Esophagus squamous epithelium (tissue), 4 donors: ENCODE measurements around the gene ADK.

Experiments used
- POLR2A ChIP-seq, 4 donors: fragments of 450-650 bp; IDR thresholded peaks; one replicate each; pipeline ENCODE4 v1.6.1; 2017; ENCODE audit warnings: antibody characterized with exemption in 4 of 4, mild to moderate bottlenecking in 4 of 4, moderate library complexity in 3 of 4
- TF ChIP-seq, protein P1 (sequence below), 6 experiments: fragments of 450-650 bp in 4 of 6; fragments of 200-600 bp in 2 of 6; sonication (generic) in 2 of 6; IDR thresholded peaks; one replicate each; pipeline ENCODE4 v1.5.1; 2016 to 2019; ENCODE audit warnings: antibody characterized with exemption in 6 of 6, mild to moderate bottlenecking in 4 of 6, moderate library complexity in 4 of 6

DNA sequence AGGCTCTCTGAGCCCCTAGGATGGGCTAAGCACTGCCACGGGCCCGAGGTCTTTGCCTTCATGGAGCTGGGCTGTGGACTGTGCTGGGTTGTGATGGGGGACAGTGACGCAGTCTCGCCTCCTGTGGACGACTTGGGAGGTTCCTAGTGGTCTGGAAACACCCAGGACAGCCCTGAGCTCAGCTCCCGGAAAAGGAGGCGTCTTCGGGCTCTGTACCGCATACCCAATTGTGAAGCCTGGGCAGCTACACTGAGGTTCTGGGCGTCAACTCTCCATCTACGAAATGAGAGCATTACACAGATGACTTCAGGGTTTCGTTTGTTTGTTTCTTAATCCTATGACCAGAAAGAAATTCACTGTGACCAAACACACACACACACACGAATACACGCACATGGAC is 595.8 kb downstream of the ADK start:
- TF ChIP-seq, protein P1, sequence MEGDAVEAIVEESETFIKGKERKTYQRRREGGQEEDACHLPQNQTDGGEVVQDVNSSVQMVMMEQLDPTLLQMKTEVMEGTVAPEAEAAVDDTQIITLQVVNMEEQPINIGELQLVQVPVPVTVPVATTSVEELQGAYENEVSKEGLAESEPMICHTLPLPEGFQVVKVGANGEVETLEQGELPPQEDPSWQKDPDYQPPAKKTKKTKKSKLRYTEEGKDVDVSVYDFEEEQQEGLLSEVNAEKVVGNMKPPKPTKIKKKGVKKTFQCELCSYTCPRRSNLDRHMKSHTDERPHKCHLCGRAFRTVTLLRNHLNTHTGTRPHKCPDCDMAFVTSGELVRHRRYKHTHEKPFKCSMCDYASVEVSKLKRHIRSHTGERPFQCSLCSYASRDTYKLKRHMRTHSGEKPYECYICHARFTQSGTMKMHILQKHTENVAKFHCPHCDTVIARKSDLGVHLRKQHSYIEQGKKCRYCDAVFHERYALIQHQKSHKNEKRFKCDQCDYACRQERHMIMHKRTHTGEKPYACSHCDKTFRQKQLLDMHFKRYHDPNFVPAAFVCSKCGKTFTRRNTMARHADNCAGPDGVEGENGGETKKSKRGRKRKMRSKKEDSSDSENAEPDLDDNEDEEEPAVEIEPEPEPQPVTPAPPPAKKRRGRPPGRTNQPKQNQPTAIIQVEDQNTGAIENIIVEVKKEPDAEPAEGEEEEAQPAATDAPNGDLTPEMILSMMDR (IDR thresholded peaks at IDR 0.05): no peak
- TF ChIP-seq POLR2A (IDR thresholded peaks at IDR 0.05): no peak
